Epithelial cell of esophagus (primary cell): ENCODE results near the gene ADAMTSL2.

ENCODE experiments used
- DNase-seq: peaks from one replicate; pipeline ENCODE4 v3.0.0; 2010; ENCODE audit warnings: low read depth
- H3K4me3 ChIP-seq: 2 replicates; pipeline ENCODE4 v1.5.1; 2011; ENCODE audit warnings: mild to moderate bottlenecking, low read length, control low read depth
- CTCF ChIP-seq: IDR thresholded peaks from 2 replicates; pipeline ENCODE4 v1.5.1; 2011; ENCODE audit warnings: low read depth, mild to moderate bottlenecking, low read length, control low read depth, inconsistent platforms; ENCODE audit not compliant: insufficient read depth; ENCODE audit errors: missing control alignments

Gene ADAMTSL2

GRCh38 chr9:133511607-133512006, 22.9 kb upstream of the ADAMTSL2 start:
- no peak for DNase-seq
- TF ChIP-seq CTCF = no peak
- H3K4me3 ChIP-seq = no peak overlapping the region

GRCh38 chr9:133512253-133513213, 22.0 kb upstream of the ADAMTSL2 start:
- H3K4me3 ChIP-seq = no peak overlapping the region
- TF ChIP-seq CTCF = no peak
- no peak for DNase-seq

GRCh38 chr9:133513214-133514100, 21.0 kb upstream of the ADAMTSL2 start:
- no peak for TF ChIP-seq CTCF
- H3K4me3 ChIP-seq = no peak overlapping the region
- DNase-seq = no peak

- DNase-seq = no peak
- H3K4me3 ChIP-seq = no peak overlapping the region
- no peak for TF ChIP-seq CTCF
Measured at GRCh38 chr9:133514460-133515239, 19.9 kb upstream of the ADAMTSL2 start.

GRCh38 chr9:133515240-133515610, 19.3 kb upstream of the ADAMTSL2 start:
- no peak for DNase-seq
- no peak for TF ChIP-seq CTCF
- H3K4me3 ChIP-seq = no peak overlapping the region

- DNase-seq = no peak
- TF ChIP-seq CTCF = no peak
Measured at GRCh38 chr9:133515615-133516255, 18.8 kb upstream of the ADAMTSL2 start.

More at GRCh38 chr9:133515615-133516255, 18.8 kb upstream of the ADAMTSL2 start:
- no peak overlapping the region for H3K4me3 ChIP-seq
